GM21737 (cell line): ENCODE results near the gene GABRB1.

Experiments
- ATAC-seq: cut with Tn5 transposase; IDR thresholded peaks from one replicate; pipeline ENCODE4 v1.9.1; 2021; ENCODE audit warnings: mild to moderate bottlenecking, moderate library complexity; ENCODE audit not compliant: unreplicated experiment

GABRB1 gene

GRCh38 chr4:47110546-47111132 is 79.3 kb downstream of the GABRB1 start:
- ATAC-seq = no peak

- no peak for ATAC-seq
Measured at GRCh38 chr4:47118192-47118929, 87.0 kb downstream of the GABRB1 start.

- no peak for ATAC-seq
Measured at GRCh38 chr4:47120783-47121182, 89.4 kb downstream of the GABRB1 start.

- peak; percentile 94 for ATAC-seq
Measured at GRCh38 chr4:47122592-47123291, 91.4 kb downstream of the GABRB1 start.

GRCh38 chr4:47128991-47129390 is 97.6 kb downstream of the GABRB1 start:
- no peak for ATAC-seq

GRCh38 chr4:47135210-47135609 is 103.8 kb downstream of the GABRB1 start:
- no peak for ATAC-seq

GRCh38 chr4:47143261-47143660 is 111.9 kb downstream of the GABRB1 start:
- no peak for ATAC-seq

GRCh38 chr4:47145630-47146029 is 114.3 kb downstream of the GABRB1 start:
- ATAC-seq = peak; percentile 99

GRCh38 chr4:47154816-47155370 is 123.5 kb downstream of the GABRB1 start:
- no peak for ATAC-seq

- no peak for ATAC-seq
Measured at GRCh38 chr4:47155919-47156318, 124.6 kb downstream of the GABRB1 start.

- ATAC-seq = no peak
Measured at GRCh38 chr4:47160095-47160494, 128.7 kb downstream of the GABRB1 start.

- ATAC-seq = no peak
Measured at GRCh38 chr4:47167081-47168035, 136.0 kb downstream of the GABRB1 start.

- ATAC-seq = no peak
Measured at GRCh38 chr4:47184083-47184482, 152.7 kb downstream of the GABRB1 start.

- no peak for ATAC-seq
Measured at GRCh38 chr4:47185761-47186160, 154.4 kb downstream of the GABRB1 start.

GRCh38 chr4:47187608-47188007 is 156.2 kb downstream of the GABRB1 start:
- ATAC-seq = no peak

GRCh38 chr4:47193179-47193578 is 161.8 kb downstream of the GABRB1 start:
- no peak for ATAC-seq

- ATAC-seq = no peak
Measured at GRCh38 chr4:47194036-47194737, 162.8 kb downstream of the GABRB1 start.

- no peak for ATAC-seq
Measured at GRCh38 chr4:47195706-47196105, 164.3 kb downstream of the GABRB1 start.

GRCh38 chr4:47198791-47199190 is 167.4 kb downstream of the GABRB1 start:
- no peak for ATAC-seq

- ATAC-seq = no peak
Measured at GRCh38 chr4:47203593-47203992, 172.2 kb downstream of the GABRB1 start.
